ENCODE results near the gene SFT2D2.

SFT2D2 gene

DNA sequence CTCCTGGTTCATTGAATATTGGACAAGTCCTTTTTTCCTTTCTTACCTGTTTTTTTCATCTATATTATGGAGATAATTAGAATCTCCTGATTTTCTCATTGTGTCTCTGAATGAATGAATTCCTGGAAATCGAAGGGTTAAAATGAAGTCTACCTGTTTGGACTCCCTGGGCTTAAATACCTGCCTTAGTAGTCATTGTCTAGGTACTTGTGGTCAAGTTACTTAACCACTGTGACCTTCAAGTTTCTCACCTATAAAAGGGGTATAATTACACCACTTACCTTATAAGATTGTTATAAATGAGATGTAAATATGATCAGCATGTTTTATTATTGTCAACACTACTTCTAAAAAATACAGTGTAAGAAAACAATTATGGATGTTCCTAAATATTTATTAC lies 45.8 kb downstream of the SFT2D2 start:
- no peak for DNase-seq

GRCh38 chr1:168273575-168273974 lies 47.8 kb downstream of the SFT2D2 start:
- DNase-seq = no peak

GRCh38 chr1:168279253-168279652 lies 53.4 kb downstream of the SFT2D2 start:
- no peak for DNase-seq

DNA sequence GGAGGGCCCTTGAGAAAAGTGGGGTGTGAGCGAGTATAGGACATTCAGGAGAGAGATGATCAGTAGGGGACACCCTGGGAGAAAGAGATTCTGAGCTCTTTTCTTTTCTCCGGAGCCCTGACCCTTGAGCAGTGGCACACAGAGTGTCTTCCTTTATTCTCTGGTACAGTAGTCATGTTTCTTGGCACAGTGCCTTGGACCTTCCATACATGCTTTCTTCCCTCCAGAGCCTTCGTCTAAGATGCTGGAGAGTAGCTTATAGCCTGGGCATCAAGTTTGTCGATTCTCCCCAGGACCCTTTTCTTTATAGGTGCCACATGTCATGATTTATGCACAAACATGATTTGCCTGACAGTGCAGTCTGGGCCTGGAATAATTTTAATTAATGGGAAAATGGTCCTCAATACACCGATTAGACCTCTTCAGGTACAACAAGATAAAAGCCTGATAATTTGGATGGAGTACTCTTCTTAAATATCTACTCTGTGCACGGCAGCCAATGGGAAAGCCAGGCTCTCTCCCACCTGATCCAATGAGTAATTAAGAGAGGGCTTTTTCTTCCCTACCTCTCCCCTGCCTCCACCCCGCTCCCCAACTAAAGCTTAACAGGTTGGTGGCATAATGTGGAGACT lies 54.6 kb downstream of the SFT2D2 start, which contains the start of gene TBX19:
TBX19 (plus strand) TSS at position 582 of the 632 bp plus-strand sequence. CDS start 214 bp downstream, outside the sequence.
- no peak for DNase-seq

- no peak for DNase-seq
These were observed 56.0 kb downstream of the SFT2D2 start for GRCh38 chr1:168281603-168282325.

DNA sequence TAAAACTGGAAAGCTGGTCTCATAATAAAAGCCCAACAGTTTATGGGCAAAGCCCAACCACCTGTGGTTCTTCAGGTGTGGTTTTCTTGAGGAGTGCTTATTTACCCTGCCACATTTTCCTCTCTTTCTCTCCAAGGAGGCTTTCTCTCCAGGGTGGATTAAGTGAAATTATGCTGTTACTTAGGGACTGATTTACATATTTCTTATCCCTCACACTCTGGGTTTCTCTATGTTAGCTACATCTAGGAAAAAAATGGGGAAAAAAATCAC lies 59.7 kb downstream of the SFT2D2 start:
- DNase-seq = no peak

DNA sequence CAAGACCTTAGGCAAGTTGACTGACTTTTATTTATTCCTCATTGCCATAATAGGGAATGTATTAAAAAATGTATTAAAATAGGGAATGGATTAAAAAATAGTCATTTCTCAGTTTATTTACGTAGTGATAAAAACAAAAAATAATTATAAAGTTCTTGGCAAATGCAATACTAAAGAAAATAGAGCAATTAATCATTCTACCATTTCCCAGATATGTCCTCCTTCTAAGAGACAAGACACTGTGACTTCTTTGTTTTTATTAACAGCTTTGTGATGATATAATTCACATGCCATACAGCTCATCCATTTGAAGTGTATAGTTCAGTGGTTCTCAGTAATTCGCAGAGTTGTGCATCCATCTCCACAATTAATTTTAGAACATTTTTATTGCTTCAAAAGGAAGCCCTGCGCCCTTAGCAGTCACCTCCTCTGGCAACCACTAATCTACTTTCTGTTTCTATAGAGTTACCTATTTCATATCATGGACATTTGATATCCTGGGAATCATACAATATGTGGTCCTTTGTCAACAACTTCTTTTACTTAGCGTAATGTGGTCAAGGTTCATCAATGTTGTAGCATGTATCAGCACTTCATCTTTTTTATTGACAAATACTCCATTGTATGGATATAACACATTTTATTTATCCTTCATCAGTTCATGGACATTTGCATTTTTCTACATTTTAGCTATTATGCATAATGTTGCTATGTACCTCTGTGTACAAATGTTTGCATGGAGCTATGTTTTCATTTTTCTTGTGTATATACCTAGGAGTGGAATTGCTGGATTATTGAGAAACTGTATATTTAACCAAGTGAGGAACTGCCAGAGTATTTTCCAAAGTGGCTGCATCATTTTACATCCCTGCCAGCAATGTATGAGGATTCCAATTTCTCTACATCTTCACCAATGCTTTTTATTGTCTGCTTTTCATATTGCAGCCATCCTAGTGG lies 60.4 kb downstream of the SFT2D2 start:
- no peak for DNase-seq

GRCh38 chr1:168287237-168287664 lies 61.4 kb downstream of the SFT2D2 start:
- DNase-seq = peak; percentile 8 to 19

DNA sequence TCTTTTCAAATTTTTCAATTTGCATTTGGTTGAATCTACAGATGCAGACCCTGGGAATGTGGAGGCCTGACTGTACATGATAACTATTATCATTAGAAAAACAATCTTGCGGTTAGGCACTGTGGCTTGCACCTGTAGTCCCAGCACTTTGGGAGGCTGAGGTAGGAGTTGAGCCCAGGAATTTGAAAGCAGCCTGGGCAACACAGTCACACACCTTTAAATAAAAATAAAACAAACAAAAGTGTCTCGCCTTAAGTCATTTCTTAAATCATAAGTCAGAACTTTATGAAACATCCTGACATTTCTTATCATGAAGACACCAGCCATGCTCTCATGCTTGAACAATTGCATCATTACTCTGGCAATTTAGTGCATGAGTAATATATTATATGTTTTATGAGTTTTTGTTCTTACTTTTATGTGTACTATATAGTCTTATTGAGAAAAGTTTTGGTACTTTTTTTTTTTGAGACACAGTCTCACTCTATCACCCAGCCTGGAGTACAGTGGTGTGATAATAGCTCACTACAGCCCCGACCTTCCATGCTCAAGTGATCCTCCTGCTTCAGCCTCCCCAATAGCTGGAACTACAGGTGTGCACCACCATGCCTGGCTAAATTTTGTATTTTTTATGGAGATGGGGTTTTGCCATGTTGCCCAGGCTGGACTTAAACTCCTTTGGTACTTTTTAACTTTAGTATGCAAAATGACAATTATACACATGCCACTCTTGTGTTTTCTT lies 62.7 kb downstream of the SFT2D2 start:
- DNase-seq = no peak

- no peak for DNase-seq
These were observed 65.5 kb downstream of the SFT2D2 start for GRCh38 chr1:168291222-168291837.

DNA sequence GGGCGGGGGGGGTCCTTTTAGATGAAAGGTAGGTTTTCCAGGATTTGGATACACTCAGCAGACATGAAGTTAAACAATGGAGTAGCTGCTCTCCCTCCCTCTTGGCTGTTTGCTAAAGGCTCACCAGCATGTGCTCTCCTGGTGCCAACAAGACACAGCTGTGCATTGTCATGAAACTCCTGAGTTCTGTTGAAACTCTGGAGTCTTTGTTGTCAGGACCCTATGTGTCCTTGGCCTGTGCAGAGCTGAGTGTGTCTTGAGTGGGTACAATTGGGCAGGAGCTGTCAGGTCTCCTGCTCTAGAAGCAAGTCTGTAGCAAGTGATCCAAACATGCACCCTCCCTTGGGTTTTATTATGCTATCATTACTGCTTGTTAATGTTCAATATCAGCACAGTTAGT lies 67.6 kb downstream of the SFT2D2 start:
- no peak for DNase-seq

DNA sequence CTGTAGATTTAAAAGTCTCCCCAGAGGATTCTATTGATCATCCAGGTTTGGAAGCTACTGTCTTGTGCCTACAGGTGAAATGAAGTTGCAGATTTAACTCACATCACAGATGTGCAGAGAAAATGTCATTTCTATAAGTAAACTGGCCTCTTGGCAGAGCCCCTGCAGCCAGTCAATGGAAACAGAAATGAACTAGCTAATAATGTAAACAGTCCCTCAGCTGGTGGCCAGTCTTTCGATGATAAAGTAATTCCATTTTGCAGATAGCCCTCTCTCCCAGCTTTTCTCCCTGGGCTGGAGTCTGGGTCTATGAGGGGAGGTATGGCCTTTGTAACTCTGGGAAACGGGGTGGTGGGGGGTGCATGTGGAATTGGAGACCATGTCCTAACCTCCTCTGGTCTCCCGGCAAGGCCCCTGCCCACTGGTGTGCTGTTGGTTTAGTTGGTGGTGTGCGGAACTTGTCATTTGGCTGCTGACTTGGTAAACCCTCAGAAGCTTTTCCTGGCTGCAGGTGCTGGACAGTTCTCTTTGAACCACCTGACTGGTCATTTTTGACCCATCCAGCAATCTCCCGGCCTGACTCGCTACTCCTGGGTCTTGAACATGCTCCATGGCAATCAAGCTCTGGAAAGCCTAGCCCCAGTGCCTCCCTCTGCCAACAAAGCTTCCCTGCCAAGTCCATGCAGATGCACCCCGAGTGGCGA lies 69.8 kb downstream of the SFT2D2 start:
- no peak for DNase-seq

GRCh38 chr1:168297019-168297730 lies 71.4 kb downstream of the SFT2D2 start:
- DNase-seq = no peak

- no peak for DNase-seq
These were observed 72.6 kb downstream of the SFT2D2 start for GRCh38 chr1:168298446-168298845.

- no peak for DNase-seq
These were observed 74.8 kb downstream of the SFT2D2 start for GRCh38 chr1:168300626-168301025.

DNA sequence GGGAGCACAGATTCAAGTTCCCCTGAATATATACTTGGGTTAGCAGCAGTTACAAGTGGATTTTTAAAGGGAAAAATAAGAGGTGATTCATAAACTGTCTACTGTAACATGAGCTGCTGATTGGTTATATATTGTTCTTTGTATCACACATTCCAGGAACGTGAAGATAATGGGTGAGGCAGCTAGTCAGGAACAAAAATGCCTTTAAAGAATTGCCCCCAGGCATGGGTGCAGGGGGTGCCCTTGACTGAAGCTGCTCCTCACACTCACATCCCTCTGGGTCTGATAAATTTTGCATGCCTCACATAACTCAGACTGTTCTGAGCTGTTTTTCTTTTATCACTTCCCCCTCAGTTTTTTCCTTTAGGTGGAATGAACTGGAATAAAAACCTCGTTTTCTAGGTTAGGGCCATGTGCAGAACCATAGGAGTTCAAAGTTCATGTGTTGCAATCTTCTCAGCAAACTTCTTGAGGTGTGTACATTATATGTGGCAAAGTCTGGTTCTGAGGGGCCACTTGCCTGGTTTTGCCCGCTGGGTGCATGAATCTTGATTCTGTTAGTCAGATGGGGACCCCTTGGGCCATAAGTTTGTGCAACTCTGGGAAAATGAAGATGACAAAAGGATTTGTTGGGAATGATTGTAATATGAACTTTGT lies 76.0 kb downstream of the SFT2D2 start:
- no peak for DNase-seq

All from inflammatory macrophage (primary cell).